GM19099 (cell line): ENCODE data around the gene MTSS2.

Experiments used
- POLR2A ChIP-seq: IDR thresholded peaks from 3 replicates; pipeline ENCODE4 v1.6.1; 2011; ENCODE audit warnings: low read depth; ENCODE audit not compliant: insufficient read length; ENCODE audit errors: extremely low read depth

The MTSS2 gene

GRCh38 chr16:70662991-70663523 lies 22.8 kb downstream of the MTSS2 start:
- TF ChIP-seq POLR2A, result no peak

- TF ChIP-seq POLR2A, result no peak
Observed at GRCh38 chr16:70661918-70662641, 23.8 kb downstream of the MTSS2 start.

GRCh38 chr16:70661534-70661917 lies 24.3 kb downstream of the MTSS2 start:
- no peak for TF ChIP-seq POLR2A

GRCh38 chr16:70660672-70661350 lies 25.0 kb downstream of the MTSS2 start:
- no peak for TF ChIP-seq POLR2A

- no peak for TF ChIP-seq POLR2A
Observed at GRCh38 chr16:70659953-70660671, 25.7 kb downstream of the MTSS2 start.

GRCh38 chr16:70659546-70659945 lies 26.3 kb downstream of the MTSS2 start:
- TF ChIP-seq POLR2A, result no peak

- no peak for TF ChIP-seq POLR2A
Observed at GRCh38 chr16:70658921-70659320, 26.9 kb downstream of the MTSS2 start.

GRCh38 chr16:70657956-70658355 lies 27.9 kb downstream of the MTSS2 start:
- no peak for TF ChIP-seq POLR2A

GRCh38 chr16:70656712-70657263 lies 29.1 kb downstream of the MTSS2 start:
- no peak for TF ChIP-seq POLR2A

- no peak for TF ChIP-seq POLR2A
Observed at GRCh38 chr16:70656065-70656711, 29.7 kb downstream of the MTSS2 start.

- TF ChIP-seq POLR2A, result no peak
Observed at GRCh38 chr16:70653809-70654771, 31.8 kb downstream of the MTSS2 start.

GRCh38 chr16:70653406-70653805 lies 32.4 kb downstream of the MTSS2 start:
- TF ChIP-seq POLR2A, result no peak

- TF ChIP-seq POLR2A, result no peak
Observed at GRCh38 chr16:70652322-70652721, 33.5 kb downstream of the MTSS2 start.

GRCh38 chr16:70651524-70651923 lies 34.3 kb downstream of the MTSS2 start:
- TF ChIP-seq POLR2A, result no peak
